Sigmoid colon (tissue), 4 donors: ENCODE results near the gene MANEA.

Experiments used
- EP300 ChIP-seq, 4 donors: sonication (generic); formaldehyde crosslinking; IDR thresholded peaks; one replicate each; pipeline ENCODE4 v1.6.1; 2017; ENCODE audit warnings: antibody characterized with exemption in 4 of 4
- POLR2A ChIP-seq, 2 donors: fragments of 450-650 bp; IDR thresholded peaks; one replicate each; pipeline ENCODE4 v1.6.1; 2016; ENCODE audit warnings: antibody characterized with exemption in 2 of 2, mild to moderate bottlenecking in 2 of 2, moderate library complexity in 2 of 2
- POLR2AphosphoS5 ChIP-seq, 4 donors: sonication (generic); formaldehyde crosslinking; IDR thresholded peaks; one replicate each; pipeline ENCODE4 v1.6.1; 2017; ENCODE audit warnings: antibody characterized with exemption in 4 of 4
- TF ChIP-seq, protein P1 (sequence below), 4 experiments: fragments of 450-650 bp in 3 of 4; fragments of 200-600 bp in 1 of 4; IDR thresholded peaks; one replicate each; pipeline ENCODE4 v1.5.1; 2016 to 2019; ENCODE audit warnings: antibody characterized with exemption in 4 of 4, mild to moderate bottlenecking in 3 of 4, moderate library complexity in 2 of 4

DNA sequence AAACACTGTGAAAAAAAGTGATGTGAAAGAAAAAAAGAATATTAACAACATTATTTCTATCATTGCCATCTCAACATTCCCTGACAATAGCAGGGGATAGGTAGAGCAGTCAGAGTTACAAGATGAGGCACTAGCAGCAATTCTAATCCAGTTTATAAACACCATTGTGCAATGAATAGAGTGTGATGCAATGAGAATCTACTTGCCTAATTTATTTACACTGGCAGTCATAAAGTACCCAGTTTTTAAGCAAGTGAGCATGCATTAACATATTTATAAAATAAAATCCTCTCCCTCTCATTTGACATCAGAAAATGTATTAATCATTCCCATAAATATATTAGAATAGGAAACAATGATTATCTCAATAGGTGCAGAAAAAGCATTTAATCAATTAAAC is 2.5 kb upstream of the MANEA start:
- TF ChIP-seq, protein P1, sequence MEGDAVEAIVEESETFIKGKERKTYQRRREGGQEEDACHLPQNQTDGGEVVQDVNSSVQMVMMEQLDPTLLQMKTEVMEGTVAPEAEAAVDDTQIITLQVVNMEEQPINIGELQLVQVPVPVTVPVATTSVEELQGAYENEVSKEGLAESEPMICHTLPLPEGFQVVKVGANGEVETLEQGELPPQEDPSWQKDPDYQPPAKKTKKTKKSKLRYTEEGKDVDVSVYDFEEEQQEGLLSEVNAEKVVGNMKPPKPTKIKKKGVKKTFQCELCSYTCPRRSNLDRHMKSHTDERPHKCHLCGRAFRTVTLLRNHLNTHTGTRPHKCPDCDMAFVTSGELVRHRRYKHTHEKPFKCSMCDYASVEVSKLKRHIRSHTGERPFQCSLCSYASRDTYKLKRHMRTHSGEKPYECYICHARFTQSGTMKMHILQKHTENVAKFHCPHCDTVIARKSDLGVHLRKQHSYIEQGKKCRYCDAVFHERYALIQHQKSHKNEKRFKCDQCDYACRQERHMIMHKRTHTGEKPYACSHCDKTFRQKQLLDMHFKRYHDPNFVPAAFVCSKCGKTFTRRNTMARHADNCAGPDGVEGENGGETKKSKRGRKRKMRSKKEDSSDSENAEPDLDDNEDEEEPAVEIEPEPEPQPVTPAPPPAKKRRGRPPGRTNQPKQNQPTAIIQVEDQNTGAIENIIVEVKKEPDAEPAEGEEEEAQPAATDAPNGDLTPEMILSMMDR (IDR thresholded peaks at IDR 0.05): no peak
- no peak for TF ChIP-seq POLR2A (IDR thresholded peaks at IDR 0.05)
- TF ChIP-seq POLR2AphosphoS5 (IDR thresholded peaks at IDR 0.05): peak in 1 of 4 donors; percentile 29
- no peak for TF ChIP-seq EP300 (IDR thresholded peaks at IDR 0.05)
